ENCODE results near the gene RNU6-7. TPM values are rescaled to one million over a fixed set of nuclear protein-coding genes. Genes with fewer than 3 reads are reported as not detected.

The RNU6-7 gene
- total and polyA plus RNA-seq, 10 of the 15 experiments (the other 5 are each of a cell fraction or from before 2014, with no cell fraction given), result not detected

GRCh38 chr14:32217301-32217700 is 15.5 kb downstream of the RNU6-7 start:
- Histone ChIP-seq H2AFZ (ENCODE audit: control insufficient read depth, low read depth, low read length) (no peak overlapping the region), H3K4me2 (ENCODE audit: control insufficient read depth, insufficient read depth) (no peak overlapping the region), H3K36me3 (ENCODE audit: control insufficient read depth in 2 of 2, insufficient read depth in 2 of 2, low read length in 1 of 2) (no peaks in the 10 kb centered on the region), H3K4me1 (ENCODE audit: control insufficient read depth, insufficient read depth, low read length) (no peaks in the 10 kb centered on the region), H3K9ac (ENCODE audit: control insufficient read depth, insufficient read depth, low read length) (no peak overlapping the region), H3K4me3 (no peak overlapping the region), H3K79me2 (ENCODE audit: control insufficient read depth, insufficient read depth, low read length) (no peaks in the 10 kb centered on the region), H3K9me3 (replicated peaks; ENCODE audit: control insufficient read depth, insufficient read depth, low read length) (no peaks in the 10 kb centered on the region), H3K27ac (ENCODE audit: control insufficient read depth, insufficient read depth) (no peak overlapping the region), H3K27me3 (replicated peaks in 1 of 2; ENCODE audit: control insufficient read depth in 2 of 2, insufficient read depth in 2 of 2, low read length in 1 of 2) (no peaks in the 10 kb centered on the region), H4K20me1 (ENCODE audit: control insufficient read depth, insufficient read depth) (no peaks in the 10 kb centered on the region)
- ChIA-PET POLR2A (no interaction called here), CTCF (no interaction called here), RAD21 (ENCODE audit: unreplicated experiment) (no interaction called here), SMC1A (ENCODE audit: uncharacterized antibody, unreplicated experiment) (no interaction called here)
- peak; percentile 73 for ATAC-seq
- in situ Hi-C loops (cut with MboI) (no loop called here), intact Hi-C loops (cut with micrococcal nuclease; ENCODE audit: unreplicated experiment) (no loop called here)
- no peak for DNase-seq (ENCODE audit: low read depth, low spot score)
- TF ChIP-seq RAD51 (IDR thresholded peaks at IDR 0.05) (peak; percentile 13; the same call in 1 of the 2 replicates), IKZF1 (conservative IDR thresholded peaks at IDR 0.05) (peak; percentile 41; the same call in 1 of the 2 replicates), NFXL1 (IDR thresholded peaks at IDR 0.05; ENCODE audit: borderline replicate concordance) (no peak), CHD1 (IDR thresholded peaks at IDR 0.05; ENCODE audit: low read depth, low read length) (no peak), HDAC6 (IDR thresholded peaks at IDR 0.05; ENCODE audit: unreplicated experiment) (no peak), NR2C1 (IDR thresholded peaks at IDR 0.05) (0 out of 2 replicates have a peak, but pooled peaks have one; percentile 14)
- 15% methylated on average over 5 of the region's 5 CpGs for WGBS (ENCODE audit: insufficient coverage, insufficient replicate concordance, low lambda C conversion rate, missing lambda C conversion rate)
- no TSS peak for BruUV-seq (replicated peaks)
- FAIRE-seq, result no peak

- no TSS peak for BruUV-seq (replicated peaks)
- no peak for DNase-seq (ENCODE audit: low read depth, low spot score)
- CTCF ChIA-PET, result interaction anchor here (0.6 to 1.0 kb wide), 4 partner anchors 18 to 154 kb away, joined by 3 to 7 read pairs (median 3); no protein-coding TSS in a partner anchor
Measured at GRCh38 chr14:32224737-32225377, 23.0 kb downstream of the RNU6-7 start.

More at GRCh38 chr14:32224737-32225377, 23.0 kb downstream of the RNU6-7 start:
- Histone ChIP-seq H3K9me3 (replicated peaks; ENCODE audit: control insufficient read depth, insufficient read depth, low read length) (no peaks in the 10 kb centered on the region), H3K36me3 (ENCODE audit: control insufficient read depth in 2 of 2, insufficient read depth in 2 of 2, low read length in 1 of 2) (no peaks in the 10 kb centered on the region), H3K79me2 (ENCODE audit: control insufficient read depth, insufficient read depth, low read length) (no peaks in the 10 kb centered on the region), H2AFZ (ENCODE audit: control insufficient read depth, low read depth, low read length) (no peak overlapping the region), H3K4me1 (ENCODE audit: control insufficient read depth, insufficient read depth, low read length) (no peaks in the 10 kb centered on the region), H3K4me3 (no peak overlapping the region), H4K20me1 (ENCODE audit: control insufficient read depth, insufficient read depth) (no peaks in the 10 kb centered on the region), H3K4me2 (ENCODE audit: control insufficient read depth, insufficient read depth) (no peak overlapping the region), H3K27me3 (replicated peaks in 1 of 2; ENCODE audit: control insufficient read depth in 2 of 2, insufficient read depth in 2 of 2, low read length in 1 of 2) (no peaks in the 10 kb centered on the region; a peak in 1 of 4 replicates), H3K27ac (ENCODE audit: control insufficient read depth, insufficient read depth) (no peak overlapping the region), H3K9ac (ENCODE audit: control insufficient read depth, insufficient read depth, low read length) (no peak overlapping the region)
- in situ Hi-C loops (cut with MboI), result no loop called here
- ChIA-PET SMC1A (ENCODE audit: uncharacterized antibody, unreplicated experiment) (interaction anchor here (0.6 to 1.0 kb wide), 2 partner anchors 17 to 151 kb away, joined by 3 to 4 read pairs; no protein-coding TSS in a partner anchor), RAD21 (ENCODE audit: unreplicated experiment) (no interaction called here), POLR2A (no interaction called here)
- TF ChIP-seq GATAD2B (conservative IDR thresholded peaks at IDR 0.05; ENCODE audit: low read depth) (no peak), CTCF (IDR thresholded peaks at IDR 0.05 in 2 of 3, conservative IDR thresholded peaks at IDR 0.05 in 1 of 3; ENCODE audit: control insufficient read depth in 2 of 3, extremely low read depth in 1 of 3, insufficient read depth in 1 of 3, low read depth in 3 of 3, low read length in 3 of 3) (peak in 2 of 3 experiments; percentile 19 to 22; a peak in 1 of 6 replicates)
- no peak for FAIRE-seq
- intact Hi-C loops (cut with micrococcal nuclease; ENCODE audit: unreplicated experiment), result no loop called here
- peak; percentile 96 for ATAC-seq
- 19% methylated on average over 6 of the region's 6 CpGs for WGBS (ENCODE audit: insufficient coverage, insufficient replicate concordance, low lambda C conversion rate, missing lambda C conversion rate)

All from GM12878 (cell line).